HepG2 (cell line): ENCODE measurements around the gene SLC16A2. TPM values are rescaled to one million over a fixed set of nuclear protein-coding genes. Genes with fewer than 3 reads are reported as not detected.
A peak's percentile ranks its signal among the peaks of the same experiment; 100 is the strongest.

Experiments
- ARNTL ChIP-seq: sonication (generic); formaldehyde crosslinking; IDR thresholded peaks from 2 replicates; pipeline ENCODE4 v1.4.0; 2020; ENCODE audit warnings: mild to moderate bottlenecking, missing genetic modification reagents
- BRF2 ChIP-seq: sonication (generic); formaldehyde crosslinking; IDR thresholded peaks from 2 replicates; pipeline ENCODE4 v1.8.1; 2022; ENCODE audit warnings: mild to moderate bottlenecking, missing genetic modification reagents
- HNRNPK ChIP-seq: fragments of 200-400 bp; formaldehyde crosslinking; IDR thresholded peaks from 2 replicates; pipeline ENCODE4 v1.6.1; 2018; ENCODE audit warnings: low read length, low read depth, moderate library complexity, mild to moderate bottlenecking; ENCODE audit not compliant: poor library complexity, severe bottlenecking
- MLX ChIP-seq: IDR thresholded peaks from 2 replicates; pipeline ENCODE4 v1.6.1; 2016
- PITX1 ChIP-seq: sonication (generic); formaldehyde crosslinking; IDR thresholded peaks from 2 replicates; pipeline ENCODE4 v1.5.1; 2020; ENCODE audit warnings: mild to moderate bottlenecking, missing genetic modification reagents
- POGZ ChIP-seq: sonication (generic); formaldehyde crosslinking; IDR thresholded peaks from 2 replicates; pipeline ENCODE4 v1.4.0; 2020; ENCODE audit warnings: mild to moderate bottlenecking, missing genetic modification reagents
- RNF2 ChIP-seq: fragments of 450-650 bp; conservative IDR thresholded peaks from 2 replicates; pipeline ENCODE4 v1.6.1; 2016; ENCODE audit warnings: low read depth
- UBTF ChIP-seq: sonication (generic); formaldehyde crosslinking; IDR thresholded peaks from 2 replicates; pipeline ENCODE4 v1.4.0; 2020; ENCODE audit warnings: mild to moderate bottlenecking, missing genetic modification reagents
- WIZ ChIP-seq: sonication (generic); formaldehyde crosslinking; IDR thresholded peaks from 2 replicates; pipeline ENCODE4 v1.5.1; 2020; ENCODE audit warnings: mild to moderate bottlenecking, missing genetic modification reagents
- ZHX2 ChIP-seq, 2 experiments: sonication (generic) in 1 of 2; formaldehyde crosslinking in 1 of 2; IDR thresholded peaks; 2 replicates each; pipeline versions ENCODE4 v1.6.1 to v1.9.0; 2014 to 2022; ENCODE audit warnings: antibody characterized with exemption in 1 of 2, borderline replicate concordance in 1 of 2, inconsistent platforms in 1 of 2, low read depth in 1 of 2, missing genetic modification reagents in 1 of 2
- ZNF569 ChIP-seq: sonication (generic); formaldehyde crosslinking; IDR thresholded peaks from 2 replicates; pipeline ENCODE4 v1.5.0; 2020; ENCODE audit warnings: mild to moderate bottlenecking, missing genetic modification reagents, moderate library complexity, borderline replicate concordance
- ZSCAN25 ChIP-seq: sonication (generic); formaldehyde crosslinking; IDR thresholded peaks from 2 replicates; pipeline ENCODE4 v1.8.0; 2022; ENCODE audit warnings: mild to moderate bottlenecking, missing genetic modification reagents
- polyA plus RNA-seq, 8 experiments: library from polyadenylated mRNA; depleted of rRNA in 3 of 8; stranded (reverse) in 7 of 8; unstranded in 1 of 8; fragments of >200 nt; fragmentation: Illumina TruSeq in 4 of 8; extraction: Trizol in 4 of 8; gene quantifications; 2 replicates each; pipeline versions ENCODE4 v1.2.1 to v1.2.3, GENCODE V29; 2011 to 2016; ENCODE audit warnings: low read depth in 4 of 8, missing spikeins in 1 of 8, mixed read lengths in 1 of 8; ENCODE audit not compliant: insufficient read depth in 1 of 8
- total RNA-seq, 5 experiments: library from RNA; depleted of rRNA; stranded (reverse); fragments of >200 nt; fragmentation: Illumina TruSeq; extraction: Trizol; gene quantifications; 2 replicates each; pipeline ENCODE4 v1.2.3, GENCODE V29; 2016; ENCODE audit warnings: low read depth in 1 of 5
- TF ChIP-seq, protein P1 (sequence below): sonication (generic); formaldehyde crosslinking; IDR thresholded peaks from 2 replicates; pipeline ENCODE4 v1.4.0; 2020; ENCODE audit warnings: missing genetic modification reagents

The SLC16A2 gene
- total and polyA plus RNA-seq, 2 of the 13 experiments (the other 11 are each of a cell fraction or from before 2014, with no cell fraction given), result 0.07 to 0.08 TPM

GRCh38 chrX:74421036-74421739 is at the start of gene SLC16A2 (continued):
- TF ChIP-seq, protein P1, sequence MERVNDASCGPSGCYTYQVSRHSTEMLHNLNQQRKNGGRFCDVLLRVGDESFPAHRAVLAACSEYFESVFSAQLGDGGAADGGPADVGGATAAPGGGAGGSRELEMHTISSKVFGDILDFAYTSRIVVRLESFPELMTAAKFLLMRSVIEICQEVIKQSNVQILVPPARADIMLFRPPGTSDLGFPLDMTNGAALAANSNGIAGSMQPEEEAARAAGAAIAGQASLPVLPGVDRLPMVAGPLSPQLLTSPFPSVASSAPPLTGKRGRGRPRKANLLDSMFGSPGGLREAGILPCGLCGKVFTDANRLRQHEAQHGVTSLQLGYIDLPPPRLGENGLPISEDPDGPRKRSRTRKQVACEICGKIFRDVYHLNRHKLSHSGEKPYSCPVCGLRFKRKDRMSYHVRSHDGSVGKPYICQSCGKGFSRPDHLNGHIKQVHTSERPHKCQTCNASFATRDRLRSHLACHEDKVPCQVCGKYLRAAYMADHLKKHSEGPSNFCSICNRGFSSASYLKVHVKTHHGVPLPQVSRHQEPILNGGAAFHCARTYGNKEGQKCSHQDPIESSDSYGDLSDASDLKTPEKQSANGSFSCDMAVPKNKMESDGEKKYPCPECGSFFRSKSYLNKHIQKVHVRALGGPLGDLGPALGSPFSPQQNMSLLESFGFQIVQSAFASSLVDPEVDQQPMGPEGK (CRISPR knock-in tag), result 0 out of 2 replicates have a peak, but pooled peaks have one; percentile 12
- no peak for TF ChIP-seq ZSCAN25
- no peak for TF ChIP-seq ZNF569 (CRISPR knock-in tag)
- TF ChIP-seq POGZ (CRISPR knock-in tag), result no peak
- no peak for TF ChIP-seq MLX (CRISPR knock-in tag)
- no peak for TF ChIP-seq BRF2
- no peak for TF ChIP-seq ARNTL
- TF ChIP-seq PITX1 (CRISPR knock-in tag), result no peak
- no peak for TF ChIP-seq RNF2
- TF ChIP-seq WIZ (CRISPR knock-in tag), result no peak
- peak; percentile 25; the same call in 1 of the 2 replicates for TF ChIP-seq UBTF (CRISPR knock-in tag)
- TF ChIP-seq HNRNPK, result peak; percentile 91
- no peak for TF ChIP-seq ZHX2 (IDR thresholded peaks at IDR 0.05; ENCODE audit: low read depth)
- no peak for TF ChIP-seq ZHX2 (CRISPR knock-in tag; IDR thresholded peaks at IDR 0.05; ENCODE audit: borderline replicate concordance)
